K562 (cell line): ENCODE results near the gene SHB. TPM values are rescaled to one million over a fixed set of nuclear protein-coding genes. Genes with fewer than 3 reads are reported as not detected.

Experiments
- BRCA1 ChIP-seq, 2 experiments: fragments of 450-650 bp in 1 of 2; sonication (generic) in 1 of 2; formaldehyde crosslinking in 1 of 2; IDR thresholded peaks; 2 replicates each; pipeline versions ENCODE4 v1.5.0 to v1.6.1; 2017 to 2020; ENCODE audit warnings: mild to moderate bottlenecking in 1 of 2, missing genetic modification reagents in 1 of 2
- FOXO4 ChIP-seq: fragments of 450-650 bp; formaldehyde crosslinking; IDR thresholded peaks from 2 replicates; pipeline ENCODE4 v1.4.0; 2020; ENCODE audit warnings: mild to moderate bottlenecking, moderate library complexity
- HDAC2 ChIP-seq: fragments of 450-650 bp; IDR thresholded peaks from 2 replicates; pipeline ENCODE4 v1.6.1; 2016; ENCODE audit warnings: mild to moderate bottlenecking
- NFATC3 ChIP-seq: fragments of 450-650 bp; IDR thresholded peaks from 2 replicates; pipeline ENCODE4 v1.6.1; 2017; ENCODE audit warnings: mild to moderate bottlenecking
- NR2F6 ChIP-seq: fragments of 450-650 bp; formaldehyde crosslinking; IDR thresholded peaks from 2 replicates; pipeline ENCODE4 v1.4.0; 2020; ENCODE audit warnings: mild to moderate bottlenecking
- TAF15 ChIP-seq: fragments of 200-400 bp; formaldehyde crosslinking; IDR thresholded peaks from 2 replicates; pipeline ENCODE4 v1.6.1; 2017; ENCODE audit warnings: mild to moderate bottlenecking, low read depth, low read length, moderate library complexity
- THRB ChIP-seq: fragments of 450-650 bp; formaldehyde crosslinking; conservative IDR thresholded peaks from 2 replicates; pipeline ENCODE4 v1.4.0; 2022; ENCODE audit warnings: mild to moderate bottlenecking, missing genetic modification characterization
- ZNF311 ChIP-seq: fragments of 250-450 bp; sonication (Bioruptor Pico); IDR thresholded peaks from 2 replicates; pipeline ENCODE4 v1.4.0; 2020; ENCODE audit warnings: mild to moderate bottlenecking, moderate library complexity
- ZNF740 ChIP-seq, 3 experiments: fragments of 200-800 bp in 1 of 3; sonication (Bioruptor generic) in 1 of 3; sonication (generic) in 1 of 3; formaldehyde crosslinking in 1 of 3; IDR thresholded peaks; 2 replicates each; pipeline versions ENCODE4 v1.6.1 to v1.8.0; 2016 to 2022; ENCODE audit warnings: mild to moderate bottlenecking in 2 of 3, missing compliant biosample characterization in 2 of 3, missing genetic modification characterization in 2 of 3, missing genetic modification reagents in 1 of 3
- polyA plus RNA-seq, 8 experiments: library from polyadenylated mRNA; depleted of rRNA in 4 of 8; stranded (reverse) in 5 of 8; unstranded in 3 of 8; fragments of >200 nt; fragmentation: Nextera tagmentation in 2 of 8; fragmentation: Illumina TruSeq in 1 of 8; extraction: Ambion mirVana in 2 of 8; extraction: Trizol in 1 of 8; gene quantifications; 2 replicates each; pipeline versions ENCODE4 v1.2.1 to v1.2.3, GENCODE V29; 2011 to 2014; ENCODE audit warnings: inconsistent platforms in 1 of 8, missing spikeins in 1 of 8
- total RNA-seq, 7 experiments: library from RNA; depleted of rRNA in 6 of 7; stranded (reverse); fragments of >200 nt in 6 of 7; fragmentation: Illumina TruSeq in 2 of 7; extraction: Trizol in 2 of 7; gene quantifications; 2 replicates each; pipeline versions ENCODE4 v1.2.1 to v1.2.3, GENCODE V29; 2011 to 2021; ENCODE audit warnings: low replicate concordance in 1 of 7
- TF ChIP-seq, protein P1 (sequence below): fragments of 450-650 bp; IDR thresholded peaks from one replicate; pipeline ENCODE4 v1.6.1; 2018; ENCODE audit warnings: mild to moderate bottlenecking, moderate library complexity; ENCODE audit not compliant: partially characterized antibody
- TF ChIP-seq, protein P2 (sequence below): sonication (generic); formaldehyde crosslinking; IDR thresholded peaks from 2 replicates; pipeline ENCODE4 v1.8.0; 2023; ENCODE audit warnings: mild to moderate bottlenecking, missing genetic modification reagents

The SHB gene
- total and polyA plus RNA-seq, 9 of the 15 experiments (the other 6 are each of a cell fraction or from before 2014, with no cell fraction given) = 0.78 to 16.0 (median 5.3) TPM

GRCh38 chr9:38088006-38088925 lies 19.2 kb upstream of the SHB start (continued):
- no peak for TF ChIP-seq FOXO4 (CRISPR knock-in tag)
- TF ChIP-seq HDAC2 = no peak
- TF ChIP-seq NR2F6 = no peak
- TF ChIP-seq, protein P1, sequence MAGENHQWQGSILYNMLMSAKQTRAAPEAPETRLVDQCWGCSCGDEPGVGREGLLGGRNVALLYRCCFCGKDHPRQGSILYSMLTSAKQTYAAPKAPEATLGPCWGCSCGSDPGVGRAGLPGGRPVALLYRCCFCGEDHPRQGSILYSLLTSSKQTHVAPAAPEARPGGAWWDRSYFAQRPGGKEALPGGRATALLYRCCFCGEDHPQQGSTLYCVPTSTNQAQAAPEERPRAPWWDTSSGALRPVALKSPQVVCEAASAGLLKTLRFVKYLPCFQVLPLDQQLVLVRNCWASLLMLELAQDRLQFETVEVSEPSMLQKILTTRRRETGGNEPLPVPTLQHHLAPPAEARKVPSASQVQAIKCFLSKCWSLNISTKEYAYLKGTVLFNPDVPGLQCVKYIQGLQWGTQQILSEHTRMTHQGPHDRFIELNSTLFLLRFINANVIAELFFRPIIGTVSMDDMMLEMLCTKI = no peak
- TF ChIP-seq, protein P2, sequence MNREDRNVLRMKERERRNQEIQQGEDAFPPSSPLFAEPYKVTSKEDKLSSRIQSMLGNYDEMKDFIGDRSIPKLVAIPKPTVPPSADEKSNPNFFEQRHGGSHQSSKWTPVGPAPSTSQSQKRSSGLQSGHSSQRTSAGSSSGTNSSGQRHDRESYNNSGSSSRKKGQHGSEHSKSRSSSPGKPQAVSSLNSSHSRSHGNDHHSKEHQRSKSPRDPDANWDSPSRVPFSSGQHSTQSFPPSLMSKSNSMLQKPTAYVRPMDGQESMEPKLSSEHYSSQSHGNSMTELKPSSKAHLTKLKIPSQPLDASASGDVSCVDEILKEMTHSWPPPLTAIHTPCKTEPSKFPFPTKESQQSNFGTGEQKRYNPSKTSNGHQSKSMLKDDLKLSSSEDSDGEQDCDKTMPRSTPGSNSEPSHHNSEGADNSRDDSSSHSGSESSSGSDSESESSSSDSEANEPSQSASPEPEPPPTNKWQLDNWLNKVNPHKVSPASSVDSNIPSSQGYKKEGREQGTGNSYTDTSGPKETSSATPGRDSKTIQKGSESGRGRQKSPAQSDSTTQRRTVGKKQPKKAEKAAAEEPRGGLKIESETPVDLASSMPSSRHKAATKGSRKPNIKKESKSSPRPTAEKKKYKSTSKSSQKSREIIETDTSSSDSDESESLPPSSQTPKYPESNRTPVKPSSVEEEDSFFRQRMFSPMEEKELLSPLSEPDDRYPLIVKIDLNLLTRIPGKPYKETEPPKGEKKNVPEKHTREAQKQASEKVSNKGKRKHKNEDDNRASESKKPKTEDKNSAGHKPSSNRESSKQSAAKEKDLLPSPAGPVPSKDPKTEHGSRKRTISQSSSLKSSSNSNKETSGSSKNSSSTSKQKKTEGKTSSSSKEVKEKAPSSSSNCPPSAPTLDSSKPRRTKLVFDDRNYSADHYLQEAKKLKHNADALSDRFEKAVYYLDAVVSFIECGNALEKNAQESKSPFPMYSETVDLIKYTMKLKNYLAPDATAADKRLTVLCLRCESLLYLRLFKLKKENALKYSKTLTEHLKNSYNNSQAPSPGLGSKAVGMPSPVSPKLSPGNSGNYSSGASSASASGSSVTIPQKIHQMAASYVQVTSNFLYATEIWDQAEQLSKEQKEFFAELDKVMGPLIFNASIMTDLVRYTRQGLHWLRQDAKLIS = no peak
- TF ChIP-seq BRCA1 (IDR thresholded peaks at IDR 0.05) = no peak
- TF ChIP-seq BRCA1 (CRISPR knock-in tag; IDR thresholded peaks at IDR 0.05) = no peak
- no peak for TF ChIP-seq THRB
- no peak for TF ChIP-seq TAF15
- TF ChIP-seq ZNF740 (CRISPR knock-in tag; IDR thresholded peaks at IDR 0.05) = 0 out of 2 replicates have a peak, but pooled peaks have one; percentile 20
- no peak for TF ChIP-seq ZNF740 (tag; IDR thresholded peaks at IDR 0.05)
- TF ChIP-seq ZNF311 = no peak
- TF ChIP-seq NFATC3 = no peak
